WTC11 (cell line): ENCODE measurements around the gene ZFYVE26. TPM values are rescaled to one million over a fixed set of nuclear protein-coding genes. Genes with fewer than 3 reads are reported as not detected.
A peak's percentile ranks its signal among the peaks of the same experiment; 100 is the strongest.

ENCODE experiments used
- ATAC-seq: fragments of 200-7000 bp; cut with Tn5 transposase; 2 replicates; pipeline ENCODE4 v1.10.0; 2021; ENCODE audit warnings: mild to moderate bottlenecking, moderate library complexity
- CTCF ChIA-PET: fragments of 300-600 bp; sonication (Branson Sonifier 250); formaldehyde crosslinking; loops from one replicate; lab custom pipeline; 2021; ENCODE audit warnings: antibody characterized with exemption; lab: Charles Lee
- POLR2A ChIA-PET: fragments of 350-600 bp; sonication (Branson Sonifier 250); formaldehyde crosslinking; loops from one replicate; lab custom pipeline; 2021; ENCODE audit warnings: antibody characterized with exemption; lab: Charles Lee
- DNase-seq: peaks from one replicate; pipeline ENCODE4 v3.0.0; 2021; ENCODE audit warnings: low spot score
- H3K27ac Mint-ChIP-seq: 2 replicates; pipeline ENCODE4 v1.8.0; 2021; ENCODE audit warnings: mixed read lengths
- H3K27me3 Mint-ChIP-seq: 2 replicates; pipeline ENCODE4 v1.8.0; 2021; ENCODE audit warnings: low read depth, mild to moderate bottlenecking, moderate library complexity, mixed read lengths
- H3K36me3 Mint-ChIP-seq: 2 replicates; pipeline ENCODE4 v1.8.0; 2021; ENCODE audit warnings: mixed read lengths
- H3K4me1 Mint-ChIP-seq: 2 replicates; pipeline ENCODE4 v1.8.0; 2022; ENCODE audit warnings: mixed read lengths
- H3K4me3 Mint-ChIP-seq: 2 replicates; pipeline ENCODE4 v1.8.0; 2021; ENCODE audit warnings: mild to moderate bottlenecking, moderate library complexity, mixed read lengths
- H3K9me3 Mint-ChIP-seq: 2 replicates; pipeline ENCODE4 v1.8.0; 2021; ENCODE audit warnings: mixed read lengths
- CBFB ChIP-seq: sonication (generic); formaldehyde crosslinking; IDR thresholded peaks from 2 replicates; pipeline ENCODE4 v1.8.1; 2022; ENCODE audit warnings: mild to moderate bottlenecking, low read depth, missing genetic modification reagents
- CREM ChIP-seq: sonication (generic); formaldehyde crosslinking; IDR thresholded peaks from 2 replicates; pipeline ENCODE4 v1.8.1; 2022; ENCODE audit warnings: mild to moderate bottlenecking, missing genetic modification reagents, moderate library complexity
- GABPB1 ChIP-seq: sonication (generic); formaldehyde crosslinking; IDR thresholded peaks from 2 replicates; pipeline ENCODE4 v1.8.1; 2023; ENCODE audit warnings: mild to moderate bottlenecking, missing genetic modification reagents
- NR3C1 ChIP-seq: sonication (generic); formaldehyde crosslinking; conservative IDR thresholded peaks from 2 replicates; pipeline ENCODE4 v1.8.1; 2023; ENCODE audit warnings: low read depth, mild to moderate bottlenecking, missing genetic modification reagents
- RELA ChIP-seq: sonication (generic); formaldehyde crosslinking; IDR thresholded peaks from 2 replicates; pipeline ENCODE4 v1.8.1; 2022; ENCODE audit warnings: missing genetic modification reagents, mild to moderate bottlenecking, borderline replicate concordance
- SMAD3 ChIP-seq: sonication (generic); formaldehyde crosslinking; IDR thresholded peaks from 2 replicates; pipeline ENCODE4 v1.8.0; 2022; ENCODE audit warnings: missing genetic modification reagents, mild to moderate bottlenecking, borderline replicate concordance
- ZNF121 ChIP-seq: sonication (generic); formaldehyde crosslinking; IDR thresholded peaks from 2 replicates; pipeline ENCODE4 v1.8.0; 2023; ENCODE audit warnings: missing genetic modification reagents
- total RNA-seq: library from RNA; stranded (reverse); gene quantifications from 3 replicates; pipeline ENCODE4 v1.2.3, GENCODE V29; 2021
- TF ChIP-seq, protein P1 (sequence below): sonication (generic); formaldehyde crosslinking; IDR thresholded peaks from 2 replicates; pipeline ENCODE4 v1.8.1; 2023; ENCODE audit warnings: mild to moderate bottlenecking, missing genetic modification reagents, borderline replicate concordance
- TF ChIP-seq, protein P2 (sequence below): sonication (generic); formaldehyde crosslinking; IDR thresholded peaks from 2 replicates; pipeline ENCODE4 v1.8.0; 2022; ENCODE audit warnings: mild to moderate bottlenecking, missing genetic modification reagents
- TF ChIP-seq, protein P3 (sequence below): sonication (generic); formaldehyde crosslinking; IDR thresholded peaks from 2 replicates; pipeline ENCODE4 v1.8.1; 2023; ENCODE audit warnings: mild to moderate bottlenecking, missing genetic modification reagents, moderate library complexity
- TF ChIP-seq, protein P4 (sequence below): sonication (generic); formaldehyde crosslinking; IDR thresholded peaks from 2 replicates; pipeline ENCODE4 v1.8.0; 2022; ENCODE audit warnings: missing genetic modification reagents
- TF ChIP-seq, protein P5 (sequence below): sonication (generic); formaldehyde crosslinking; IDR thresholded peaks from 2 replicates; pipeline ENCODE4 v1.8.0; 2022; ENCODE audit warnings: mild to moderate bottlenecking, missing genetic modification reagents

The ZFYVE26 gene
- total RNA-seq, 1 experiment from 2014 or later, result 25.8 TPM

DNA sequence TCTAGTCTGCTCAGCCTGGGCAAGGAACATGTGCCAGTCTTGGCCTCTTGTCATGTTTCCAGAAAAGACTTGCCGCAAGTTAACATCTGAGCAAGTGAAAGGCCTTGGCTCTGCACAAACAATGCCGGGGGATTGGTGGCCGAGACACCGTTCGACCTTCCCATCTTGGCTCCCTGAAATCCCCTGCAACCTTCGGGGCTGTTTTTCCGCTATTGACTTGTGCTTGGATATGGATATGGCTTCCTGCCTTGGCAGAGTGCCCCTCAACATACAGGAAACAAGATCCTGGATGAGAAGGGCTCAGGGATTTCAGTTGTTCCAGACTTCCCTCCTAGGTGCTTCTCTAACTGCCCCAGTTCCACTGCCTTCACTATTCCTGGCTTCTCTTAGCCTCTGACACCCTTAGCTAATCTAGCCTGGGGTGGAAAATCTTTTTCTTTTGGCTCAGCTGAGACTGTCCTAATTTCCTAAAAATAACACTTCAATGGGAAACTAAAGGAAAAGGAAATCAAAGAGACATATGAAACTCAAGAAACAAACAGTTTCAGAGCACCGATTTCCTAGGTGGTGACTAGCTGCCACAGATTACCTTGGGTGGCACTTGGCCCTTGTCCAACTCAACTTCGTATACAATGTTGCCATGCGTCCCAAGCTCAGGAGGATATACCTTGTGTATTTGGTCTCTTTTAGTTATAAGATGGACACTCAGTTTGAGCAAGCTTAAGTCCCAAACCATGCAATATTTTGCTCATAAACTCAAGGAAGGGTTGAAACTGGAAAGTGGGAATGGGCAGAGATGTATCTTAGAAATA is 80.8 kb downstream of the ZFYVE26 start:
- Mint-ChIP-seq H3K27me3 (no peaks in the 10 kb centered on the region), H3K27ac (no peak overlapping the region), H3K9me3 (no peaks in the 10 kb centered on the region), H3K36me3 (no peaks in the 10 kb centered on the region), H3K4me3 (no peak overlapping the region), H3K4me1 (peaks cover 8% of the 10 kb centered on the region; the same call in 1 of the 2 replicates)
- DNase-seq (no peak), ATAC-seq (no peak)
- ChIA-PET CTCF (interaction anchor here (0.8 to 2.0 kb wide), 3 partner anchors 14 to 307 kb away, joined by 3 to 8 read pairs (median 3); no protein-coding TSS in a partner anchor), POLR2A (no interaction called here)
- TF ChIP-seq RELA (CRISPR knock-in tag) (no peak), CBFB (CRISPR knock-in tag) (no peak)
- TF ChIP-seq, protein P1, sequence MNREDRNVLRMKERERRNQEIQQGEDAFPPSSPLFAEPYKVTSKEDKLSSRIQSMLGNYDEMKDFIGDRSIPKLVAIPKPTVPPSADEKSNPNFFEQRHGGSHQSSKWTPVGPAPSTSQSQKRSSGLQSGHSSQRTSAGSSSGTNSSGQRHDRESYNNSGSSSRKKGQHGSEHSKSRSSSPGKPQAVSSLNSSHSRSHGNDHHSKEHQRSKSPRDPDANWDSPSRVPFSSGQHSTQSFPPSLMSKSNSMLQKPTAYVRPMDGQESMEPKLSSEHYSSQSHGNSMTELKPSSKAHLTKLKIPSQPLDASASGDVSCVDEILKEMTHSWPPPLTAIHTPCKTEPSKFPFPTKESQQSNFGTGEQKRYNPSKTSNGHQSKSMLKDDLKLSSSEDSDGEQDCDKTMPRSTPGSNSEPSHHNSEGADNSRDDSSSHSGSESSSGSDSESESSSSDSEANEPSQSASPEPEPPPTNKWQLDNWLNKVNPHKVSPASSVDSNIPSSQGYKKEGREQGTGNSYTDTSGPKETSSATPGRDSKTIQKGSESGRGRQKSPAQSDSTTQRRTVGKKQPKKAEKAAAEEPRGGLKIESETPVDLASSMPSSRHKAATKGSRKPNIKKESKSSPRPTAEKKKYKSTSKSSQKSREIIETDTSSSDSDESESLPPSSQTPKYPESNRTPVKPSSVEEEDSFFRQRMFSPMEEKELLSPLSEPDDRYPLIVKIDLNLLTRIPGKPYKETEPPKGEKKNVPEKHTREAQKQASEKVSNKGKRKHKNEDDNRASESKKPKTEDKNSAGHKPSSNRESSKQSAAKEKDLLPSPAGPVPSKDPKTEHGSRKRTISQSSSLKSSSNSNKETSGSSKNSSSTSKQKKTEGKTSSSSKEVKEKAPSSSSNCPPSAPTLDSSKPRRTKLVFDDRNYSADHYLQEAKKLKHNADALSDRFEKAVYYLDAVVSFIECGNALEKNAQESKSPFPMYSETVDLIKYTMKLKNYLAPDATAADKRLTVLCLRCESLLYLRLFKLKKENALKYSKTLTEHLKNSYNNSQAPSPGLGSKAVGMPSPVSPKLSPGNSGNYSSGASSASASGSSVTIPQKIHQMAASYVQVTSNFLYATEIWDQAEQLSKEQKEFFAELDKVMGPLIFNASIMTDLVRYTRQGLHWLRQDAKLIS (CRISPR knock-in tag), result no peak
- TF ChIP-seq, protein P2, sequence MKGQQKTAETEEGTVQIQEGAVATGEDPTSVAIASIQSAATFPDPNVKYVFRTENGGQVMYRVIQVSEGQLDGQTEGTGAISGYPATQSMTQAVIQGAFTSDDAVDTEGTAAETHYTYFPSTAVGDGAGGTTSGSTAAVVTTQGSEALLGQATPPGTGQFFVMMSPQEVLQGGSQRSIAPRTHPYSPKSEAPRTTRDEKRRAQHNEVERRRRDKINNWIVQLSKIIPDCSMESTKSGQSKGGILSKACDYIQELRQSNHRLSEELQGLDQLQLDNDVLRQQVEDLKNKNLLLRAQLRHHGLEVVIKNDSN, result no peak
- TF ChIP-seq, protein P3, sequence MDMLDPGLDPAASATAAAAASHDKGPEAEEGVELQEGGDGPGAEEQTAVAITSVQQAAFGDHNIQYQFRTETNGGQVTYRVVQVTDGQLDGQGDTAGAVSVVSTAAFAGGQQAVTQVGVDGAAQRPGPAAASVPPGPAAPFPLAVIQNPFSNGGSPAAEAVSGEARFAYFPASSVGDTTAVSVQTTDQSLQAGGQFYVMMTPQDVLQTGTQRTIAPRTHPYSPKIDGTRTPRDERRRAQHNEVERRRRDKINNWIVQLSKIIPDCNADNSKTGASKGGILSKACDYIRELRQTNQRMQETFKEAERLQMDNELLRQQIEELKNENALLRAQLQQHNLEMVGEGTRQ (CRISPR knock-in tag), result no peak
- TF ChIP-seq, protein P4, sequence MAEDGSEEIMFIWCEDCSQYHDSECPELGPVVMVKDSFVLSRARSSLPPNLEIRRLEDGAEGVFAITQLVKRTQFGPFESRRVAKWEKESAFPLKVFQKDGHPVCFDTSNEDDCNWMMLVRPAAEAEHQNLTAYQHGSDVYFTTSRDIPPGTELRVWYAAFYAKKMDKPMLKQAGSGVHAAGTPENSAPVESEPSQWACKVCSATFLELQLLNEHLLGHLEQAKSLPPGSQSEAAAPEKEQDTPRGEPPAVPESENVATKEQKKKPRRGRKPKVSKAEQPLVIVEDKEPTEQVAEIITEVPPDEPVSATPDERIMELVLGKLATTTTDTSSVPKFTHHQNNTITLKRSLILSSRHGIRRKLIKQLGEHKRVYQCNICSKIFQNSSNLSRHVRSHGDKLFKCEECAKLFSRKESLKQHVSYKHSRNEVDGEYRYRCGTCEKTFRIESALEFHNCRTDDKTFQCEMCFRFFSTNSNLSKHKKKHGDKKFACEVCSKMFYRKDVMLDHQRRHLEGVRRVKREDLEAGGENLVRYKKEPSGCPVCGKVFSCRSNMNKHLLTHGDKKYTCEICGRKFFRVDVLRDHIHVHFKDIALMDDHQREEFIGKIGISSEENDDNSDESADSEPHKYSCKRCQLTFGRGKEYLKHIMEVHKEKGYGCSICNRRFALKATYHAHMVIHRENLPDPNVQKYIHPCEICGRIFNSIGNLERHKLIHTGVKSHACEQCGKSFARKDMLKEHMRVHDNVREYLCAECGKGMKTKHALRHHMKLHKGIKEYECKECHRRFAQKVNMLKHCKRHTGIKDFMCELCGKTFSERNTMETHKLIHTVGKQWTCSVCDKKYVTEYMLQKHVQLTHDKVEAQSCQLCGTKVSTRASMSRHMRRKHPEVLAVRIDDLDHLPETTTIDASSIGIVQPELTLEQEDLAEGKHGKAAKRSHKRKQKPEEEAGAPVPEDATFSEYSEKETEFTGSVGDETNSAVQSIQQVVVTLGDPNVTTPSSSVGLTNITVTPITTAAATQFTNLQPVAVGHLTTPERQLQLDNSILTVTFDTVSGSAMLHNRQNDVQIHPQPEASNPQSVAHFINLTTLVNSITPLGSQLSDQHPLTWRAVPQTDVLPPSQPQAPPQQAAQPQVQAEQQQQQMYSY (CRISPR knock-in tag), result no peak

DNA sequence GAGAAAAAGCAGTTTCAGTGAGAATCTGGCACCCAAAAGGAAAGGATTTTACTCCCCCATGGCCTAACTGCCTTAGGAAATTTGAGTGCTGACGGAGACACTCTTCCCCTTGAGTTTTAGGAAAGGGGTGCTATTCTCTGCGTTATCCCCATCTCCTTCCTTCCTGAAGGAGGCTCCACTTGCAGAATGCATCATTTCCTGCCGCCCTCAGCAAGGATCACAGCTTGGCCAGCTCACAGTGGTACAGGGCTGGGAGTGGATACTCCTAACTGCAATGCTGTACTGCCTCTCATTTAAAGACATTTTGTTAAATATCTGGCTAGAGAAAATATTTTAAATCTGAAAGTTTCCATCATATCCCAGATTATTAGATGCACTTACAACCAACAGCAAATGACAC is 81.7 kb downstream of the ZFYVE26 start:
- H3K27me3 Mint-ChIP-seq, result no peaks in the 10 kb centered on the region
- no peak for DNase-seq
- H3K4me3 Mint-ChIP-seq, result no peak overlapping the region
- 0 out of 2 replicates have a peak overlapping the region, but pooled peaks have one; percentile 15 for H3K27ac Mint-ChIP-seq
- ATAC-seq, result peak; percentile 99
- ChIA-PET POLR2A (no interaction called here), CTCF (interaction anchor here (0.8 to 2.0 kb wide), 4 partner anchors 13 to 306 kb away, joined by 3 to 8 read pairs (median 3); partner anchors contain the start of gene RDH11)
- no peak for TF ChIP-seq NR3C1 (CRISPR knock-in tag)
- TF ChIP-seq, protein P2, result no peak
- no peak for TF ChIP-seq CREM
- TF ChIP-seq, protein P5, sequence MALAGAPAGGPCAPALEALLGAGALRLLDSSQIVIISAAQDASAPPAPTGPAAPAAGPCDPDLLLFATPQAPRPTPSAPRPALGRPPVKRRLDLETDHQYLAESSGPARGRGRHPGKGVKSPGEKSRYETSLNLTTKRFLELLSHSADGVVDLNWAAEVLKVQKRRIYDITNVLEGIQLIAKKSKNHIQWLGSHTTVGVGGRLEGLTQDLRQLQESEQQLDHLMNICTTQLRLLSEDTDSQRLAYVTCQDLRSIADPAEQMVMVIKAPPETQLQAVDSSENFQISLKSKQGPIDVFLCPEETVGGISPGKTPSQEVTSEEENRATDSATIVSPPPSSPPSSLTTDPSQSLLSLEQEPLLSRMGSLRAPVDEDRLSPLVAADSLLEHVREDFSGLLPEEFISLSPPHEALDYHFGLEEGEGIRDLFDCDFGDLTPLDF, result no peak
- no peak for TF ChIP-seq GABPB1 (CRISPR knock-in tag)
- TF ChIP-seq ZNF121 (CRISPR knock-in tag), result no peak
- TF ChIP-seq SMAD3 (CRISPR knock-in tag), result no peak
- H3K4me1 Mint-ChIP-seq, result peaks cover 12% of the 10 kb centered on the region
- no peaks in the 10 kb centered on the region for H3K9me3 Mint-ChIP-seq
- no peaks in the 10 kb centered on the region for H3K36me3 Mint-ChIP-seq
